Urinary bladder (tissue), 4 donors: ENCODE data around the gene SPTLC2. TPM values are rescaled to one million over a fixed set of nuclear protein-coding genes. Genes with fewer than 3 reads are reported as not detected.

Experiments
- DNase-seq: peaks from one replicate; pipeline ENCODE4 v3.0.0-alpha.2; 2015; ENCODE audit errors: extremely low spot score
- H3K27ac ChIP-seq: one replicate; pipeline ENCODE4 v1.5.1; 2013; ENCODE audit warnings: low read depth, mild to moderate bottlenecking, moderate library complexity
- H3K36me3 ChIP-seq: one replicate; pipeline ENCODE4 v1.6.1; 2013; ENCODE audit warnings: mild to moderate bottlenecking, moderate library complexity; ENCODE audit not compliant: insufficient read depth
- H3K4me1 ChIP-seq: one replicate; pipeline ENCODE4 v1.6.1; 2013; ENCODE audit warnings: mild to moderate bottlenecking, moderate library complexity; ENCODE audit not compliant: insufficient read depth
- H3K4me3 ChIP-seq: one replicate; pipeline ENCODE4 v1.5.1; 2013; ENCODE audit warnings: low read depth, low read length
- WGBS: extraction: QIAGEN DNeasy Blood & Tissue Kit; methylation state at CpG from one replicate; pipeline ENCODE4 v1.1.7; 2013; 5-methylcytosine and 5-hydroxymethylcytosine counted together
- polyA plus RNA-seq: library from polyadenylated mRNA; stranded (reverse); fragments of 200-250 nt; gene quantifications from one replicate; pipeline ENCODE4 v1.2.3, GENCODE V29; 2013
- total RNA-seq: library from RNA; depleted of rRNA; stranded (reverse); fragments of >200 nt; gene quantifications from one replicate; pipeline ENCODE4 v1.2.3, GENCODE V29; 2014
- donor health status: healthy with polysubstance abuse.
- donor health status: healthy.

The SPTLC2 gene
- total and polyA plus RNA-seq, 2 donors: 12.8 to 55.0 TPM

- no peaks in the 10 kb centered on the region for H3K36me3 ChIP-seq
- WGBS: 91% methylated on average over 4 of the region's 4 CpGs
- H3K4me3 ChIP-seq: no peak overlapping the region
- no peak for DNase-seq
- H3K27ac ChIP-seq: no peak overlapping the region
- no peaks in the 10 kb centered on the region for H3K4me1 ChIP-seq
These were observed 107.1 kb downstream of the SPTLC2 start for GRCh38 chr14:77509366-77509765.

- H3K27ac ChIP-seq: no peak overlapping the region
- DNase-seq: no peak
- H3K4me3 ChIP-seq: no peak overlapping the region
- H3K4me1 ChIP-seq: no peaks in the 10 kb centered on the region
- H3K36me3 ChIP-seq: no peaks in the 10 kb centered on the region
- WGBS: 83% methylated on average over 3 of the region's 3 CpGs
These were observed 107.6 kb downstream of the SPTLC2 start for GRCh38 chr14:77508876-77509275.

GRCh38 chr14:77508249-77508648 lies 108.2 kb downstream of the SPTLC2 start:
- Histone ChIP-seq H3K4me3 (no peak overlapping the region), H3K27ac (no peak overlapping the region), H3K4me1 (no peaks in the 10 kb centered on the region), H3K36me3 (no peaks in the 10 kb centered on the region)
- no peak for DNase-seq
- WGBS: 90% methylated on average over 4 of the region's 4 CpGs

- no peaks in the 10 kb centered on the region for H3K4me1 ChIP-seq
- H3K4me3 ChIP-seq: no peak overlapping the region
- H3K27ac ChIP-seq: no peak overlapping the region
- no peaks in the 10 kb centered on the region for H3K36me3 ChIP-seq
- DNase-seq: no peak
- 98% methylated on average over 3 of the region's 3 CpGs for WGBS
These were observed 108.7 kb downstream of the SPTLC2 start for GRCh38 chr14:77507762-77508161.

- no peaks in the 10 kb centered on the region for H3K4me1 ChIP-seq
- H3K27ac ChIP-seq: no peak overlapping the region
- no peak for DNase-seq
- no peaks in the 10 kb centered on the region for H3K36me3 ChIP-seq
- H3K4me3 ChIP-seq: no peak overlapping the region
- 80% methylated on average over 4 of the region's 4 CpGs for WGBS
These were observed 111.4 kb downstream of the SPTLC2 start for GRCh38 chr14:77505031-77505430.

GRCh38 chr14:77503138-77503537 lies 113.3 kb downstream of the SPTLC2 start:
- no peak for DNase-seq
- Histone ChIP-seq H3K4me3 (no peak overlapping the region), H3K27ac (no peak overlapping the region), H3K36me3 (no peaks in the 10 kb centered on the region), H3K4me1 (no peaks in the 10 kb centered on the region)
- 98% methylated on average over 5 of the region's 5 CpGs for WGBS

- Histone ChIP-seq H3K4me1 (no peaks in the 10 kb centered on the region), H3K36me3 (no peaks in the 10 kb centered on the region), H3K27ac (no peak overlapping the region), H3K4me3 (no peak overlapping the region)
- 85% methylated on average over 11 of the region's 11 CpGs for WGBS
- no peak for DNase-seq
These were observed 114.2 kb downstream of the SPTLC2 start for GRCh38 chr14:77502109-77502782.

GRCh38 chr14:77498984-77499527 lies 117.4 kb downstream of the SPTLC2 start:
- no peaks in the 10 kb centered on the region for H3K4me1 ChIP-seq
- H3K36me3 ChIP-seq: no peaks in the 10 kb centered on the region
- H3K4me3 ChIP-seq: peak overlapping the region; percentile 56
- WGBS: 3% methylated on average over 53 of the region's 53 CpGs
- no peak overlapping the region for H3K27ac ChIP-seq
- no peak for DNase-seq

GRCh38 chr14:77498120-77498979 lies 118.1 kb downstream of the SPTLC2 start, which contains the start of gene ISM2:
Gene ISM2 (minus strand): TSS chr14:77498816. CDS start chr14:77498793, 23 bp downstream.
- Histone ChIP-seq H3K27ac (no peak within 1 kb of the TSS), H3K4me3 (peak within 1 kb of the TSS; percentile 56), H3K4me1 (no peaks in the 10 kb centered on the region), H3K36me3 (no peaks in the 10 kb centered on the region)
- 2% methylated on average over 104 of the region's 104 CpGs for WGBS
- no peak for DNase-seq

- DNase-seq: no peak
- Histone ChIP-seq H3K4me1 (no peaks in the 10 kb centered on the region), H3K36me3 (no peaks in the 10 kb centered on the region), H3K4me3 (no peak overlapping the region), H3K27ac (no peak overlapping the region)
- WGBS: 69% methylated on average over 7 of the region's 7 CpGs
These were observed 121.1 kb downstream of the SPTLC2 start for GRCh38 chr14:77495334-77495733.

GRCh38 chr14:77491056-77491455 lies 125.4 kb downstream of the SPTLC2 start:
- no peak overlapping the region for H3K4me3 ChIP-seq
- no peaks in the 10 kb centered on the region for H3K36me3 ChIP-seq
- H3K27ac ChIP-seq: no peak overlapping the region
- WGBS: 93% methylated on average over 5 of the region's 5 CpGs
- H3K4me1 ChIP-seq: no peaks in the 10 kb centered on the region
- DNase-seq: no peak

- no peak for DNase-seq
- H3K4me3 ChIP-seq: no peak overlapping the region
- WGBS: 81% methylated on average over 8 of the region's 8 CpGs
- H3K27ac ChIP-seq: no peak overlapping the region
- H3K36me3 ChIP-seq: no peaks in the 10 kb centered on the region
- H3K4me1 ChIP-seq: no peaks in the 10 kb centered on the region
These were observed 126.0 kb downstream of the SPTLC2 start for GRCh38 chr14:77490347-77490986.

- Histone ChIP-seq H3K27ac (no peak overlapping the region), H3K4me3 (no peak overlapping the region), H3K4me1 (no peaks in the 10 kb centered on the region), H3K36me3 (no peaks in the 10 kb centered on the region)
- 83% methylated on average over 6 of the region's 6 CpGs for WGBS
- no peak for DNase-seq
These were observed 127.4 kb downstream of the SPTLC2 start for GRCh38 chr14:77489041-77489440.
